Endothelial cell (in vitro differentiated cells): ENCODE results near the gene GALNT14. TPM values are rescaled to one million over a fixed set of nuclear protein-coding genes. Genes with fewer than 3 reads are reported as not detected.

Source experiments
- DNase-seq: peaks from one replicate; pipeline ENCODE4 v3.0.0; 2021; ENCODE audit warnings: low spot score
- H3K27ac Mint-ChIP-seq: one replicate; pipeline ENCODE4 v1.8.0; 2021; ENCODE audit warnings: mixed read lengths, inconsistent platforms; ENCODE audit not compliant: unreplicated experiment
- H3K27me3 Mint-ChIP-seq: one replicate; pipeline ENCODE4 v1.8.0; 2021; ENCODE audit warnings: mild to moderate bottlenecking, moderate library complexity, mixed read lengths, inconsistent platforms; ENCODE audit not compliant: unreplicated experiment
- H3K36me3 Mint-ChIP-seq: one replicate; pipeline ENCODE4 v1.8.0; 2021; ENCODE audit warnings: mild to moderate bottlenecking, low read depth, mixed read lengths, inconsistent platforms; ENCODE audit not compliant: unreplicated experiment
- H3K4me1 Mint-ChIP-seq: one replicate; pipeline ENCODE4 v1.8.0; 2021; ENCODE audit warnings: mild to moderate bottlenecking, mixed read lengths, inconsistent platforms; ENCODE audit not compliant: unreplicated experiment
- H3K4me3 Mint-ChIP-seq: one replicate; pipeline ENCODE4 v1.8.0; 2021; ENCODE audit warnings: mild to moderate bottlenecking, mixed read lengths, inconsistent platforms; ENCODE audit not compliant: unreplicated experiment
- H3K9me3 Mint-ChIP-seq: one replicate; pipeline ENCODE4 v1.8.0; 2021; ENCODE audit warnings: mixed read lengths, inconsistent platforms; ENCODE audit not compliant: unreplicated experiment
- CTCF ChIP-seq: fragments of 200-600 bp; sonication (generic); IDR thresholded peaks from one replicate; pipeline ENCODE4 v1.5.0; 2021; ENCODE audit warnings: antibody characterized with exemption; ENCODE audit not compliant: unreplicated experiment
- total RNA-seq: library from RNA; stranded (reverse); fragmentation: NEBNext Ultra II Directional; extraction: Animal tissue kit (Norgen Biotek cat#: 25700); gene quantifications from one replicate; pipeline ENCODE4 v1.2.1, GENCODE V29; 2021; ENCODE audit not compliant: unreplicated experiment

Gene GALNT14
- total RNA-seq, 1 donor from 2014 or later: 16.8 TPM

- no peak for DNase-seq
- no peak for TF ChIP-seq CTCF
- H3K9me3 Mint-ChIP-seq: no peaks in the 10 kb centered on the region
- no peaks in the 10 kb centered on the region for H3K36me3 Mint-ChIP-seq
- no peak overlapping the region for H3K27ac Mint-ChIP-seq
- H3K27me3 Mint-ChIP-seq: peaks cover 11% of the 10 kb centered on the region
- H3K4me3 Mint-ChIP-seq: no peak overlapping the region
- no peaks in the 10 kb centered on the region for H3K4me1 Mint-ChIP-seq
Observed at GRCh38 chr2:30974092-30974491, 164.1 kb downstream of the GALNT14 start.

GRCh38 chr2:30971231-30972025, 166.8 kb downstream of the GALNT14 start:
- H3K27me3 Mint-ChIP-seq: peaks cover 11% of the 10 kb centered on the region
- H3K36me3 Mint-ChIP-seq: no peaks in the 10 kb centered on the region
- H3K4me1 Mint-ChIP-seq: no peaks in the 10 kb centered on the region
- H3K9me3 Mint-ChIP-seq: no peaks in the 10 kb centered on the region
- no peak for TF ChIP-seq CTCF
- H3K4me3 Mint-ChIP-seq: no peak overlapping the region
- H3K27ac Mint-ChIP-seq: no peak overlapping the region
- DNase-seq: no peak

DNA sequence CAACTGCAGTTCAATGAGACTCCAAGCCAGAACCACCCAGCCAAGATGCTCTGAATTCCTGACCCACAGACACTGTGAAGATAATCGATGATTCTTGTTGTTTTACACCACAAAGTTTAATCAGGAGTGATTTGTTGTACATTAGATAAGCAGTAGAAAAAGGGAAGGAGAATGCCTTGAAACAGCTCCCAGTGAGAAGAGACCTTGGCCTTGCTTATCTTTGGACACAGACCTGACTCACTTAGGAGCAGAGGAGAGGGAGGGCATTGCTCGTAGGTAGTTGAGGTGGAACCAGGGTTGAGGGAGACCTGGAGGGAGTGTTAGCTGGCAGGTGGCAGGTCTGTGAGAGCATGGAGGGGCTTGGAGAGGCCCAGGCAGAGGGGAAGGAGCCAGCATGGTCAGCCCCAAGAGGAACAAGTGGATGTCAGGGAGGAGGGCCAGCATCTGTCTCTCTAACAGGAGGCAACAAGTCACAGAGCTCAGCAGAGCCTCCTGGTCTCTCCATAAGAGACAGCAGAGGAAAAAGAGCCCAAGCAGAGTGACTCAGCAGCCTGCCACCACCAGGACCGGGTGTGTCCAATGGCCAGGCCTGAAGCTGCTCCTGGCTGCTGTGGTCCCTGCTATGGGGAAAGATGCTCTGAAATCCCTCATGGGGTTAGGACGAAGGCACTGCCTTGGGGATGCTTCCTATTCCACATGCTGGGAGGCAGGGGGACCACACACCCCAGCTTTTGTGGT, 169.4 kb downstream of the GALNT14 start:
- no peak for TF ChIP-seq CTCF
- Mint-ChIP-seq H3K36me3 (no peaks in the 10 kb centered on the region), H3K27ac (no peak overlapping the region), H3K4me1 (no peaks in the 10 kb centered on the region), H3K4me3 (no peak overlapping the region), H3K27me3 (peaks cover 7% of the 10 kb centered on the region), H3K9me3 (no peaks in the 10 kb centered on the region)
- DNase-seq: no peak

DNA sequence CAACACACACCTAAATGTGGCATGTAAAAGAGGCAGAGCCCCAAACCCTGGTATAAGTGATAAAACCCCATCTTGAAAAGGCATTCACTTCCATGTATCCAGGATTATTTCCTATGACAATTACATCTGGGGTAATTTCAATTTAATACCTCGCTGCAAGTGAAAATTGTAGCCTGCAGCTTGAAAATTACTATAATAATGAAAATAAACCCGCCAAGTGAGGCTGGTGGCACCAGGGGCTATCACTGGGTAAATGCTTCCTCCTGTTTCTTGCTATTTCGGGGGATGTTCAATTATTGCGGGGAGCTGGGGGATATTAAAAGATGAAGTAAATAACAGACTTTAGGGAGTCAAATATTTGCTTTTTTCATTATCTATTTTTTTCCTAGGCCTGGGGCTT, 171.5 kb downstream of the GALNT14 start:
- Mint-ChIP-seq H3K9me3 (no peaks in the 10 kb centered on the region), H3K36me3 (no peaks in the 10 kb centered on the region), H3K27ac (no peak overlapping the region), H3K4me1 (no peaks in the 10 kb centered on the region), H3K27me3 (peaks cover 11% of the 10 kb centered on the region), H3K4me3 (no peak overlapping the region)
- TF ChIP-seq CTCF: no peak
- DNase-seq: no peak

GRCh38 chr2:30965022-30965531, 173.2 kb downstream of the GALNT14 start:
- Mint-ChIP-seq H3K36me3 (no peaks in the 10 kb centered on the region), H3K27ac (no peak overlapping the region), H3K4me3 (no peak overlapping the region), H3K27me3 (peaks cover 11% of the 10 kb centered on the region), H3K9me3 (no peaks in the 10 kb centered on the region), H3K4me1 (no peaks in the 10 kb centered on the region)
- DNase-seq: no peak
- TF ChIP-seq CTCF: no peak
